Hematopoietic multipotent progenitor cell treated with erythropoietin and hydrocortisone succinate and interleukin-3 and kit ligand, for 8 days (in vitro differentiated cells): ENCODE results near the gene SPATA31D3.
"Not testable (repeated sequence)": the region's sequence is repeated elsewhere in the genome, so short reads cannot be mapped to it uniquely, and the experiment has no call there.

ENCODE experiments used
- DNase-seq: peaks from one replicate; pipeline ENCODE4 v3.0.0-alpha.2; 2015

Gene SPATA31D3

GRCh38 chr9:81943393-81943792, at the start of gene SPATA31D3:
SPATA31D3 (plus strand) TSS chr9:81943500; CDS start chr9:81943586, 86 bp downstream.
- not testable (repeated sequence) for DNase-seq

DNA sequence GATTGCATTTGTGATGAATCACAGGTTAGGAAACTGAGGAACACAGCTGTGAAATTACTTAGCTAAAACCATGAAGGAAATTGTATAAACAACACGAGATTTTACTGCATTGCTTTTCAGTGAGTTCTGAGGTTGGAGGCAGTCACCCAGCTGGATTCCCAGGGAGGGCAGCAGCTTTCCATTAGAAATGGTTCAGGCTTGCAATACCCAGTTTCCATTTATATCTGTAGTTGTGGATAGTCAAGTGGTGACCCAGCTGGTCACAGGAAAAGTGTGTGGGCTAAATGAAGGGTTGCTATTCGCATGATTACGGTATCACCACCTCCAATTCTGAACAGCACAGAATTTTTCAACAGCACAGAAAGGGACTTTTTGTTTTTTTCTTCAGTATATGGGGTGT, 49.4 kb upstream of the SPATA31D3 start:
- no peak for DNase-seq

- DNase-seq, result no peak
Observed at GRCh38 chr9:81894891-81895290, 48.4 kb upstream of the SPATA31D3 start.

DNA sequence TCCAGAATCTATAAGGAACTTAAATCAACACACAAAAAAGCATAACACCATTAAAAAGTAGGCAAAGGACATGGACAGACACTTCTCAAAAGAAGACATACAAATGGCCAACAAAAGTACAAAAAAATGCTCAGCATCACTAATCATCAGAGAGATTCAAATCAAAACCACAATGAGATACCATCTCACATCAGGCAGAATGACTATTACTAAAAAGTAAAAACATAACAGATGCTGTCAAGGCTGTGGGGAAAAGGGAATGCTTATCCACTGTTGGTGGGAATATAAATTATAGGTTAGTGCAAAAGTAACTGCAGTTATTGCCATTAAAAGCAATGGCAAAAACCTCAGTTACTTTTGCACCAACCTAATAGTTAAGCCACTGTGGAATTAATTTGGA, 47.2 kb upstream of the SPATA31D3 start:
- DNase-seq, result no peak

DNA sequence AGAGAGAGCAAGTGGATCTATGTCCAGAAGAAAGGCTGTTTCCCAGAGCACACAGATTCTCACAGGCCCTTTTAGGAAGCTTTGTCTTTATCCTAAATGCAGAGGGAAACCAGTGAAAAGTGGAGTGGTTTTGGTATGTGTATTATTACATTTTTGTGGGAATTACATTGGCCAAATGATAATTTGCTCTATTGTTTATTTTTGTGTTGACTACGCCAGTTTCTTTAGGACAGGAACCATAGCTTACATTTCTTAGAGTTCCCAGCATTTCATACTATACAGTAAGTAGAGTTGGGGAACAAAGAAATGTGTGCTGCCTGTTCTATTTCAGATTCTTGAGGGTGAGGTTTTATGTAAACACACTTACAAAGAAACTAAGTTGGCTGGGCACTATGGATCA, 44.4 kb upstream of the SPATA31D3 start:
- DNase-seq, result no peak

DNA sequence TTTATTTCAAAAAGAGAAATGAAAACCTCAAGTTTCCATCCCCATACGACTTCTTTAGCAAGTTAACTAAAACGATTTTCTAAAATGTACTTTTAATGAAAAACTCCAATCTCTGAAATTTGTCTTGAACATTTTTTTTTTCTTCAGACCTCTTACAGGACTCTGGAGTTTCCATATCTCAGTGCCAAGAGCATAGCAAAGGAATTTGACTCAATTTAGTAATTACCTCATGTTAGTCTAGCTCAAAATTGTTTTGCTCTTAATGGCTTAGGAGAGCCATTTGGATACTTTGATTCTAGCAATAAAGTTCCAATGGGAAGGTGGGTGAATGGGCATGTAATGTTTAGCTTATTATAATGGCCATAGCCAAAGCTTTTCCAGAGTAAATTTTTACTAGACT, 41.1 kb upstream of the SPATA31D3 start:
- no peak for DNase-seq

- no peak for DNase-seq
Observed at GRCh38 chr9:81902626-81903025, 40.7 kb upstream of the SPATA31D3 start.

GRCh38 chr9:81906671-81907070, 36.6 kb upstream of the SPATA31D3 start:
- no peak for DNase-seq

DNA sequence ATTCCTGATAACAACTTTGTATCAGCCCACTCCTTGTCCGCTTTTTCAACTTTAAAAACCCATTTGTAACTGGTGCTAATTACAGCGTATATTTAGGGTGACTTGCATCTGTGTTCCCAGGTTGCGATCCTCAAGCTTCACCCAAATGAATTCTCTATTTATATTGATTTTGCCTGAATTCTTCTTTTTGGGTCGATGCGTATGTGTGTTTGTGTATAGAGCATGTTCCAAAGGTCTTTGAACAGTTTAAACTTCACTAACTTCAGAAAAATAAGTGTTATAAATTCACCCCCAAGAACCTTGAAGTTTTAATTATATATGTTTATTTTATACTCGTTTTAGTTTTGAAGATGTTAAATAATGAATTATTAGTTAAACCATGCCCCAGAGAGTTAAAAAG, 31.2 kb upstream of the SPATA31D3 start:
- DNase-seq, result no peak

DNA sequence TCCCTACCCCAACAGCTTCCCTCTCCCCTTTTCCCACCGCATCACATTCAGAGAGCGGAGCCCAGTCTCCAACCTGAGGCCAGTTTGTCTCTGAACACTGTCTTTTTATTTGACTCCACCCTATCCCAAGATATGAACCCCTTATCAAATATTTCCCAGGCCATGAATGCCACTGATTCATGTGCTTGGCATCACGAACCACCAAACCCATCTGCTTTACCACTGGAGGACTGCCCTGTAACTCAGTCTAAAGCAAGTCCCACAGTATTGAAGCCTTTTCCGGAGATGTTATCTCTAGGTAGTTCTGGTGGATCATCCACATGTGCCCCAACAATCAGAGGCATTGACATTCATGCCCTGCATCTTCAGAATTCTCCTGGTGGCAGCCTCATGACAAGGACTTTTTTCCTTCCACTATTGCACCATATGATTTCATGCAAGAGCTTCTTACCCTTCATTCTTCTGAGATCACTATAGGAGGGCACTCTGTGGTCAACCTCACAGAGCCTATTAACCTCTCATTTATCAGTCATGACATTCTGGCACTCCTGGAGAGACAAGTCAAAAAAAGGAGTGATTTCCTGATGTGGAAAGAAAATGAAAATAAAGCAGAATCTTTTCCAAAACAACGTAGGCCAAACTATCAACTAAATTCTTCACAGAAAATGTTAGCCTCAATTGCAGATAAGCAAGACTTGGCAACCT, 27.3 kb upstream of the SPATA31D3 start:
- DNase-seq, result no peak

DNA sequence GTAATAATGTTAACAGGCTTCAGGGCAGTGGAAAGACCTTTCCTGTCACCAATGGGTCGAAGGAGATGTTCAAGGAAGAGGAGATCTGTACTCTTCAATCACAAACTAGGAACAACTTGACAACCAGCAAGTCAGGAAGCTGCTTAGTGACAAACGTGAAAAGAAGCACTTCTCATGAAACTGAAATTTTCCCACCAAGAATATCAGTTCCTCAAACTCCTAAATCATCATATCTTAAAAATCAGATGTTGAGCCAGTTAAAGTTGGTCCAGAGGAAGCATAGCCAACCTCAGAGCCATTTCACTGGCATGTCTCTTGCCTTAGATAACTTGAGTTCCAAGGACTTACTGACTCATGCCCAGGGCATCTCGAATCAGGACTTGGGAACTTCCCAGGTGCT, 24.8 kb upstream of the SPATA31D3 start:
- DNase-seq, result not testable (repeated sequence)

DNA sequence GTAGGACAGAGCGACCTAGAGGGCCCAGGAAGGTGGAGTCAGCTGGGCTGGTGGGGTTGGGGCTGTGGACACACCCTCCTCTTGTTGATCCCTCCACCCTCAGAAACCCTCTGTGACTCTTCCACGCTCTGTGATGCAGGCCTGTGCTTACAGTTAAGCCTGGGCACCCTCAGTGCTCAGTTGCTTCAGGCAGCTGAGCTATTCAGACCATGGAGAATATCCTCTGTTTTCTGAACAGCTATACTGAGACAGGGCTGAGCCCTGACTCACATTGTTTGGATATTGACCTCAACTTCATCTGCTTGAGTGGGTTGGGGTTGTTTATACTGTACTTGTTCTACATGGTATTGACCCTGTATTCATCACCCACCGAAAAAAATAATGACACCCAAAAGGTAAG, 15.0 kb upstream of the SPATA31D3 start, which contains the start of gene SPATA31D4:
Gene SPATA31D4, plus strand, starts transcription at position 124 of the 400 bp plus-strand sequence. Its CDS starts 86 bp downstream, at position 210.
- DNase-seq, result not testable (repeated sequence)

DNA sequence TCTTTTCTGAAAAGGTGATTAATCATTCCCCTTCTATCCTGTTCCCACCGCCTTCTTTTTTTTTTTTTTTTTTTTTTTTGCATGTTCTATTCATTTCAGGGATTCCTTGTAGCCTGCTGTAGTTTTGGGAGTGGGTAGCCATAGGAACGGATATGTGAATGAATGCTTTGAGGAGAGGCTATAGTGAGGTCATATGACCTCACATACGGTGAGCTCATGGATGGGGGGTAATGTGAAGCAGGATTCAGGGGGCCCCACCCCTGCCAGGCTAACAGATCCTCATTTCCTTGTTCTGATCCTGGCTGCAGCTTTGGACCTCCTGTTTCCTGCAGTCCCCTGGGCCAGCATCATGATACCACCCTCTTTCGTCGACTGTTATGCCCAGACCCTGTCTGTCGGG, 13.2 kb upstream of the SPATA31D3 start:
- DNase-seq, result not testable (repeated sequence)

- not testable (repeated sequence) for DNase-seq
Observed at GRCh38 chr9:81933547-81933946, 9.8 kb upstream of the SPATA31D3 start.

DNA sequence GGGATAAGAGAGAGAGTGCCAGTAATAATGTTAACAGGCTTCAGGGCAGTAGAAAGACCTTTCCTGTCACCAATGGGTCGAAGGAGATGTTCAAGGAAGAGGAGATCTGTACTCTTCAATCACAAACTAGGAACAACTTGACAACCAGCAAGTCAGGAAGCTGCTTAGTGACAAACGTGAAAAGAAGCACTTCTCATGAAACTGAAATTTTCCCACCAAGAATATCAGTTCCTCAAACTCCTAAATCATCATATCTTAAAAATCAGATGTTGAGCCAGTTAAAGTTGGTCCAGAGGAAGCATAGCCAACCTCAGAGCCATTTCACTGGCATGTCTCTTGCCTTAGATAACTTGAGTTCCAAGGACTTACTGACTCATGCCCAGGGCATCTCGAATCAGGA, 5.3 kb downstream of the SPATA31D3 start:
- DNase-seq, result not testable (repeated sequence)

DNA sequence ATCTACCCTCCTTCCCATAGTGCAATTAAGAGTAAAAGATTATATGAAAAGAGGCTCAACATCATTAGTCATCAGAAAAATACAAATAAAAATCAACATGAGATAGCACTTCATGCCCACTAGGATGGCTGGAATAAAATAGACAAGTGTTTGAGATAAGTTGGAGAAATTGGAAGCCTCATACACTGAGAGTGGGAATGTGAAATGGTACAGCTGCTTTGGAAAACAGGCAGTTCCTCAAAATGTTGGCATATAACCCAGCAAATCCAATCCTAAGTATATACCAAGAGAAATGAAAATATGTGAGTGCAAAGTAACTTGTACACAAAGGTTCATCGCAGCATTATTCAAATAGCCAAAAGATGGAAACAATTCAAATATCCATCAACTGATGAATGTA, 9.8 kb downstream of the SPATA31D3 start:
- DNase-seq, result no peak

DNA sequence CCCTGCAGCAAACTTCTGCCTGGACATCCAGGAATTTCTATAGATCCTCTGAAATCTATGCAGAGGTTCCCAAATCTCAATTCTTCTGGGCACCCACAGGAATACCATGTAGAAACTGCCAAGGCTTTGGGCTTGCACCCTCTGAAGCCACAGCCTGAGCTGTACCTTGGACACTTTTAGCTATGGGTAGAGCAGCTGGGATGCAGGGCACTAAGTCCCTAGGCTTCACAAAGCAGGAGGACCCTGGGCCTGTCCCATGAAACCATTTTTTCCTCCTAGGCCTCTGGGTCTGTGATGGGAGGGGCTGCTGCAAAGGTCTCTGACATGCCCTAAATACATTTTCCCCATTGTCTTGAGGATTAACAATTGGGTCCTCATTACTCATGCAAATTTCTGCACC, 12.3 kb downstream of the SPATA31D3 start:
- no peak for DNase-seq

DNA sequence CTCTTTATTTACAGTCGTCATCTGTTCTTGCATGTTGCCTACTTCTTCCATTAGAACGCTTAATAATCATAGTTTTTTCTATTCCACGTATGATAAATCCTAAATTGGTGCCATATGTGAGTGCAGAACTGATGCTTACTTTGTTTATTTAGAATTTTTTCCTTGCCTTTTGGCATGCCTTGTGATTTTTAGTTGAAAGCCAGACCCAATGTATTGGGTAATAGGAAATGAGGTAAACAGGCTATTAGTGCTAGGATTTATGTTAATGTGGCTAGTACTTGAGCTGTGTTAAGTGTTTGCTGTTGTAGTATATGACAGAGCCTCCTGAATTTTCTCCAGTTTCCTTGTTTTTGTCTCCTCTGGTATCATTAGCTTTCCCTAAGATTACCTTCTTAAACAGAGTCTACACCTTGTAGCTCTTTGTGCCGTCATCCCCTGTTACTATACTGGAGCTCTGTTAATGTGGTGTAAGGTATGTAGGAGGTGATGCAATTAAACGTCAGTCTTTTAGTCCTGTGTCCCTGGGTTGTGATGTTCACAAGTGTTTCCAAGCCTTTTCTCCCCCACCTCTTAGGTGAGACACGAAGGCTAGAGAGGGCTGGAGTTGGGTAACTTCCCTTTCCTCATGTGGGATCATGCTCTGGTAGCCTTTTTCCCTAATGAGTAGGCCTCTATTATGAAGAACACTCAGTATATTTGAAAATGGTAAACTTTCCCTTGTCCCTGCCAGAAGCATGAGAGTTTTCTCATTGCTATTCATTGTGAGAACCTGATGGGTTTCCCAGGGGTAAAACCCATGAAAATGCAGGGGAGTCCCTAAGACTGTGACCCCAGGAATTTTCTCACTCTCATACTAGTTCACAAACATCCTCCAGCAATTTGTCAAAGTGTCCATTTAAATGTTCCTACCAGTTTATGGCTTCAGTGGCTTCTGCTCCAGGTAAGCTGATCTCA, 21.2 kb downstream of the SPATA31D3 start:
- DNase-seq, result no peak

DNA sequence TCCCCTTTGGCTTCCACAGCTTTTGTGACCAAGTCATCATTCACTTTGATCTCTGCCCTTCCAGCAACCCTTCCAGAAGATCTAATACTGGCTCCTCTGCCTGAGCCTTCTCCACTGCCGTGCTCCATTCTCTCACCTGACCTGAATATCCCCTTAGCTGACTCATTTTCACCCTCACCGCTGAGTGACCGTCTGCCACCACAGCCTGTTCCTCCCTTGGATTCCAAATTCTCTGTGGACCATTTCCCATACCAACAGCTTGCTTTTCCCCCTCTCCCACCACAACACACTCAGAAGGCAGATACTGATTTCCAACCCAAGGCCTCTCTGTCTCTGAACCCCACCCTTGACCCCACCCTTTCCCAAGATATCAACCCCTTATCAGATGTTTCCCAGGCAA, 24.7 kb downstream of the SPATA31D3 start:
- no peak for DNase-seq

- no peak for DNase-seq
Observed at GRCh38 chr9:81969971-81970370, 26.7 kb downstream of the SPATA31D3 start.

- no peak for DNase-seq
Observed at GRCh38 chr9:81971727-81972126, 28.4 kb downstream of the SPATA31D3 start.

- DNase-seq, result no peak
Observed at GRCh38 chr9:81974764-81975163, 31.5 kb downstream of the SPATA31D3 start.

DNA sequence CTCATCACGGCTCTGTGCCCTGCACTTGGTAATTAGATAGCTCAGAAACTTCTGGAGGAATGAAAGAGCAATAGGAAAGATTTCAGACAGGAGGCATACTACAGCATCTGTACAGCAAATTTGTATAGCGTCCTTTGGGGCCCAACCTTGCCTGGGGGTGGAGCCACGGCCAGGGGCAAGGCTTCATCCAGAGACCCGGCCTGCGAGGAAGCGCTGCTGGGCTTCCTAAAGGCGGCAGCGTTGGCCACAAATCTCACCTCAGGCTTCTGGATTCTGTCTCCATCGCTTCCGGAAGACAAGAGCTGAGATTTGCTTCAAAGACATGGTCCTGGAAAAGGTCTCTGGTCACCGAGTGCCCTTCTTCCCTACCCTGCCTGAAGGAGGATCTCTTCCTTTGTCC, 33.1 kb downstream of the SPATA31D3 start:
- no peak for DNase-seq

DNA sequence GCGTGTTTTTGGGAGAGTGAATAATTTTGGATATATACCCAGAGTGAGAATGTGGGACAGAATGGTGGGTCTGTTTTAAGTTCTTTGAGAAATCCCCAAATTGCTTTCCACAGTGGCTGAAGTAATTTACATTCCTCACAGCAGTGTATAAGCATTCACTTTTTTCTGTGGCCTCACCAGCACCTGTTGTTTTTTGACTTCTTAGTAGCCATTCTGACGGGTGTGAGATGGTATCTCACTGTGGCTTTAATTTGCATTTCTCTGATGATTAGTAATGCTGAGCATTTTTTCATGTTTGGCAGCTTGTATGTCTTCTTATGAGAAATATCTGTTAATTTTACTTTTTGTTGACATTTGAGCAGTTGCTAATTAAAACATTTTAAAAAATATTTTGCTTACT, 35.9 kb downstream of the SPATA31D3 start:
- DNase-seq, result no peak
